Nephron progenitor cell (in vitro differentiated cells): ENCODE measurements around the gene SPN.
"Not testable (repeated sequence)": the region's sequence is repeated elsewhere in the genome, so short reads cannot be mapped to it uniquely, and the experiment has no call there.

Experiments used
- DNase-seq: peaks from one replicate; pipeline ENCODE4 v3.0.0; 2021
- H3K27ac Mint-ChIP-seq: 2 replicates; pipeline ENCODE4 v1.8.0; 2021; ENCODE audit warnings: mild to moderate bottlenecking, moderate library complexity, mixed read lengths
- H3K27me3 Mint-ChIP-seq: 2 replicates; pipeline ENCODE4 v1.8.0; 2021; ENCODE audit warnings: mild to moderate bottlenecking, low read depth, mixed read lengths; ENCODE audit not compliant: poor library complexity
- H3K36me3 Mint-ChIP-seq: 2 replicates; pipeline ENCODE4 v1.8.0; 2021; ENCODE audit warnings: low read depth, mixed read lengths
- H3K4me1 Mint-ChIP-seq: 2 replicates; pipeline ENCODE4 v1.8.0; 2021; ENCODE audit warnings: mixed read lengths
- H3K4me3 Mint-ChIP-seq: 2 replicates; pipeline ENCODE4 v1.8.0; 2021; ENCODE audit warnings: mild to moderate bottlenecking, moderate library complexity, mixed read lengths
- H3K9me3 Mint-ChIP-seq: 2 replicates; pipeline ENCODE4 v1.8.0; 2021; ENCODE audit warnings: mild to moderate bottlenecking, moderate library complexity, mixed read lengths
- CTCF ChIP-seq: fragments of 200-600 bp; sonication (generic); IDR thresholded peaks from 2 replicates; pipeline ENCODE4 v1.5.0; 2021; ENCODE audit warnings: antibody characterized with exemption

The SPN gene

GRCh38 chr16:29699324-29700219 lies 36.5 kb downstream of the SPN start:
- H3K36me3 Mint-ChIP-seq = peaks cover 43% of the 10 kb centered on the region
- H3K4me1 Mint-ChIP-seq = peaks cover 27% of the 10 kb centered on the region
- H3K9me3 Mint-ChIP-seq = peaks cover 38% of the 10 kb centered on the region
- peaks cover 4% of the 10 kb centered on the region for H3K27me3 Mint-ChIP-seq
- TF ChIP-seq CTCF = no peak
- DNase-seq = no peak
- no peak overlapping the region for H3K4me3 Mint-ChIP-seq
- H3K27ac Mint-ChIP-seq = no peak overlapping the region

- peak; percentile 77 for TF ChIP-seq CTCF
- DNase-seq = peak; percentile 62
- H3K36me3 Mint-ChIP-seq = peaks cover 43% of the 10 kb centered on the region
- H3K4me1 Mint-ChIP-seq = peaks cover 27% of the 10 kb centered on the region
- H3K27me3 Mint-ChIP-seq = peaks cover 4% of the 10 kb centered on the region
- H3K27ac Mint-ChIP-seq = no peak overlapping the region
- no peak overlapping the region for H3K4me3 Mint-ChIP-seq
- H3K9me3 Mint-ChIP-seq = peaks cover 38% of the 10 kb centered on the region
These were observed 37.4 kb downstream of the SPN start for GRCh38 chr16:29700253-29700987.

GRCh38 chr16:29701214-29701555 lies 38.1 kb downstream of the SPN start:
- DNase-seq = no peak
- H3K4me3 Mint-ChIP-seq = no peak overlapping the region
- H3K27me3 Mint-ChIP-seq = peaks cover 4% of the 10 kb centered on the region
- peaks cover 37% of the 10 kb centered on the region for H3K36me3 Mint-ChIP-seq
- H3K9me3 Mint-ChIP-seq = peaks cover 38% of the 10 kb centered on the region
- TF ChIP-seq CTCF = no peak
- H3K4me1 Mint-ChIP-seq = peaks cover 27% of the 10 kb centered on the region
- no peak overlapping the region for H3K27ac Mint-ChIP-seq

GRCh38 chr16:29702269-29702668 lies 39.2 kb downstream of the SPN start:
- peaks cover 26% of the 10 kb centered on the region for H3K36me3 Mint-ChIP-seq
- H3K9me3 Mint-ChIP-seq = peaks cover 36% of the 10 kb centered on the region
- DNase-seq = no peak
- peak overlapping the region; percentile 87 for H3K27ac Mint-ChIP-seq
- no peak for TF ChIP-seq CTCF
- no peak overlapping the region for H3K4me3 Mint-ChIP-seq
- no peaks in the 10 kb centered on the region for H3K27me3 Mint-ChIP-seq
- H3K4me1 Mint-ChIP-seq = peaks cover 27% of the 10 kb centered on the region

- DNase-seq = no peak
- Mint-ChIP-seq H3K9me3 (peaks cover 35% of the 10 kb centered on the region), H3K36me3 (peaks cover 8% of the 10 kb centered on the region), H3K4me3 (no peak overlapping the region), H3K4me1 (peaks cover 36% of the 10 kb centered on the region), H3K27ac (no peak overlapping the region), H3K27me3 (peaks cover 7% of the 10 kb centered on the region)
- TF ChIP-seq CTCF = no peak
These were observed 42.0 kb downstream of the SPN start for GRCh38 chr16:29705030-29705429.

GRCh38 chr16:29707160-29707559 lies 44.1 kb downstream of the SPN start:
- Mint-ChIP-seq H3K9me3 (peaks cover 33% of the 10 kb centered on the region), H3K4me1 (peaks cover 33% of the 10 kb centered on the region), H3K36me3 (peaks cover 12% of the 10 kb centered on the region), H3K27me3 (peaks cover 11% of the 10 kb centered on the region)
- H3K4me3 Mint-ChIP-seq, H3K27ac Mint-ChIP-seq, DNase-seq: not testable (repeated sequence)
